22Rv1 (cell line): ENCODE data around the gene COG3.

Source experiments
- CTCF ChIP-seq: fragments of 450-650 bp; IDR thresholded peaks from 2 replicates; pipeline ENCODE4 v1.5.1; 2017; ENCODE audit warnings: mild to moderate bottlenecking
- ZFX ChIP-seq: fragments of 450-650 bp; IDR thresholded peaks from 2 replicates; pipeline ENCODE4 v1.6.1; 2017; ENCODE audit warnings: antibody characterized with exemption, borderline replicate concordance

GRCh38 chr13:45448965-45449559, 15.7 kb upstream of the COG3 start:
- TF ChIP-seq CTCF (no peak), ZFX (no peak)
